Ishikawa (cell line): ENCODE measurements around the gene TNIP1.

ENCODE experiments used
- CEBPB ChIP-seq: IDR thresholded peaks from 2 replicates; pipeline ENCODE4 v1.6.1; 2012
- CREB1 ChIP-seq: IDR thresholded peaks from 2 replicates; pipeline ENCODE4 v1.6.1; 2012; ENCODE audit warnings: low read depth
- EGR1 ChIP-seq: IDR thresholded peaks from 2 replicates; pipeline ENCODE4 v1.6.1; 2012
- EP300 ChIP-seq: IDR thresholded peaks from 2 replicates; pipeline ENCODE4 v1.6.1; 2012; ENCODE audit warnings: borderline replicate concordance
- FOXM1 ChIP-seq: IDR thresholded peaks from 2 replicates; pipeline ENCODE4 v1.6.1; 2012; ENCODE audit warnings: low read depth, borderline replicate concordance
- MAX ChIP-seq: IDR thresholded peaks from 2 replicates; pipeline ENCODE4 v1.6.1; 2012
- NFIC ChIP-seq: IDR thresholded peaks from 2 replicates; pipeline ENCODE4 v1.6.1; 2012
- RAD21 ChIP-seq: IDR thresholded peaks from 2 replicates; pipeline ENCODE4 v1.6.1; 2012; ENCODE audit warnings: low read depth
- REST ChIP-seq: IDR thresholded peaks from 2 replicates; pipeline ENCODE4 v1.6.1; 2012; ENCODE audit warnings: low read depth, mild to moderate bottlenecking
- TAF1 ChIP-seq: IDR thresholded peaks from 2 replicates; pipeline ENCODE4 v1.6.1; 2012; ENCODE audit warnings: low read depth, mild to moderate bottlenecking
- TCF12 ChIP-seq: IDR thresholded peaks from 2 replicates; pipeline ENCODE4 v1.6.1; 2012; ENCODE audit warnings: low read depth
- TEAD4 ChIP-seq: IDR thresholded peaks from 2 replicates; pipeline ENCODE4 v1.6.1; 2012
- USF1 ChIP-seq: IDR thresholded peaks from 2 replicates; pipeline ENCODE4 v1.6.1; 2012
- YY1 ChIP-seq: IDR thresholded peaks from 2 replicates; pipeline ENCODE4 v1.6.1; 2012; ENCODE audit warnings: low read depth
- ZBTB7A ChIP-seq: IDR thresholded peaks from 2 replicates; pipeline ENCODE4 v1.6.1; 2012; ENCODE audit warnings: low read depth

TNIP1 gene

GRCh38 chr5:151106509-151106908 is 25.7 kb upstream of the TNIP1 start:
- TF ChIP-seq CEBPB (no peak), EP300 (no peak), CREB1 (no peak), YY1 (no peak)

- no peak for TF ChIP-seq ZBTB7A
- no peak for TF ChIP-seq EP300
- TF ChIP-seq TAF1 = no peak
- no peak for TF ChIP-seq CEBPB
- no peak for TF ChIP-seq TCF12
- no peak for TF ChIP-seq REST
- no peak for TF ChIP-seq EGR1
- no peak for TF ChIP-seq FOXM1
- TF ChIP-seq RAD21 = no peak
- no peak for TF ChIP-seq MAX
- TF ChIP-seq NFIC = no peak
- no peak for TF ChIP-seq TEAD4
- TF ChIP-seq USF1 = no peak
- TF ChIP-seq CREB1 = no peak
- TF ChIP-seq YY1 = no peak
Observed at GRCh38 chr5:151106043-151106442, 25.2 kb upstream of the TNIP1 start.

GRCh38 chr5:151105561-151105960 is 24.7 kb upstream of the TNIP1 start:
- TF ChIP-seq RAD21 = no peak
- TF ChIP-seq CREB1 = no peak
- no peak for TF ChIP-seq YY1
- no peak for TF ChIP-seq EGR1
- TF ChIP-seq TEAD4 = no peak
- TF ChIP-seq ZBTB7A = no peak
- no peak for TF ChIP-seq REST
- no peak for TF ChIP-seq TAF1
- TF ChIP-seq TCF12 = no peak
- no peak for TF ChIP-seq USF1
- no peak for TF ChIP-seq NFIC

- TF ChIP-seq ZBTB7A = no peak
- TF ChIP-seq CEBPB = no peak
- no peak for TF ChIP-seq TEAD4
- no peak for TF ChIP-seq RAD21
- no peak for TF ChIP-seq TCF12
- no peak for TF ChIP-seq CREB1
- no peak for TF ChIP-seq REST
- TF ChIP-seq MAX = no peak
- TF ChIP-seq TAF1 = no peak
- no peak for TF ChIP-seq YY1
- no peak for TF ChIP-seq EP300
- TF ChIP-seq USF1 = no peak
- TF ChIP-seq FOXM1 = no peak
- no peak for TF ChIP-seq EGR1
- no peak for TF ChIP-seq NFIC
Observed at GRCh38 chr5:151104795-151105194, 24.0 kb upstream of the TNIP1 start.
